Measurements from ENCODE around the gene DHX34.
"Not testable (repeated sequence)": the region's sequence is repeated elsewhere in the genome, so short reads cannot be mapped to it uniquely, and the experiment has no call there.

DNA sequence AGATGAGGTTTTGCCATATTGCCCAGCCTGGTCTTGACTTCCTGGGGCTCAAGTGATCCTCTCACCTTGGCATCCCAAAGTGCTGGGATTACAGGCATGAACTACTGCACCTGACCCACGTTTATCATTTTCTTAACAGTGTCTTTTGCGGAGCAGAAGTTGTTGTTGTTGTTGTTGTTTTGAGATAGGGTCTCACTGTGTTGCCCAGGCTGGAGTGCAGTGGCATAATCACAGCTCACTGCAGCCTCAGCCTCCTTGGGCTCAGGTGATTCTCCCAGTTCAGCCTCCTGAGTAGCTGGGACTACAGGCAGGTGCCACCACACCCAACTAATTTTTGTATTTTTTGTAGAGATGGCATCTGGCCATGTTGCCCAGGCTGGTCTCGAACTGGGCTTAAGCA, 38.5 kb downstream of the DHX34 start:
- TF ChIP-seq CTCF (IDR thresholded peaks at IDR 0.05; ENCODE audit: low read depth, low read length); EZH2phosphoT487 (IDR thresholded peaks at IDR 0.05; ENCODE audit: low read depth): not testable (repeated sequence)
